Transverse colon (tissue), 4 donors: ENCODE results near the gene CPLX1.

Source experiments
- CTCF ChIP-seq, 5 experiments: fragments of 200-600 bp in 3 of 5; fragments of 450-650 bp in 2 of 5; sonication (generic) in 3 of 5; IDR thresholded peaks; 1 replicate in 2 of 5; 2 replicates in 3 of 5; pipeline ENCODE4 v1.5.1; 2016 to 2017; ENCODE audit warnings: antibody characterized with exemption in 5 of 5, inconsistent platforms in 3 of 5, mild to moderate bottlenecking in 2 of 5, moderate library complexity in 1 of 5
- EP300 ChIP-seq: sonication (generic); formaldehyde crosslinking; IDR thresholded peaks from one replicate; pipeline ENCODE4 v1.6.1; 2017; ENCODE audit warnings: antibody characterized with exemption, low read depth
- POLR2A ChIP-seq: fragments of 450-650 bp; IDR thresholded peaks from one replicate; pipeline ENCODE4 v1.6.1; 2016; ENCODE audit warnings: antibody characterized with exemption, mild to moderate bottlenecking, moderate library complexity
- POLR2AphosphoS5 ChIP-seq, 3 donors: sonication (generic); formaldehyde crosslinking; IDR thresholded peaks; one replicate each; pipeline ENCODE4 v1.6.1; 2016; ENCODE audit warnings: antibody characterized with exemption in 3 of 3

- TF ChIP-seq CTCF (IDR thresholded peaks at IDR 0.05), result no peak
- TF ChIP-seq POLR2AphosphoS5 (IDR thresholded peaks at IDR 0.05), result no peak
- TF ChIP-seq POLR2A, result no peak
- no peak for TF ChIP-seq EP300
Measured at GRCh38 chr4:859496-859895, 33.6 kb upstream of the CPLX1 start.
